ENCODE results near the gene LASP1.

GRCh38 chr17:38960402-38960801 lies 90.5 kb downstream of the LASP1 start:
- TF ChIP-seq, protein P1, sequence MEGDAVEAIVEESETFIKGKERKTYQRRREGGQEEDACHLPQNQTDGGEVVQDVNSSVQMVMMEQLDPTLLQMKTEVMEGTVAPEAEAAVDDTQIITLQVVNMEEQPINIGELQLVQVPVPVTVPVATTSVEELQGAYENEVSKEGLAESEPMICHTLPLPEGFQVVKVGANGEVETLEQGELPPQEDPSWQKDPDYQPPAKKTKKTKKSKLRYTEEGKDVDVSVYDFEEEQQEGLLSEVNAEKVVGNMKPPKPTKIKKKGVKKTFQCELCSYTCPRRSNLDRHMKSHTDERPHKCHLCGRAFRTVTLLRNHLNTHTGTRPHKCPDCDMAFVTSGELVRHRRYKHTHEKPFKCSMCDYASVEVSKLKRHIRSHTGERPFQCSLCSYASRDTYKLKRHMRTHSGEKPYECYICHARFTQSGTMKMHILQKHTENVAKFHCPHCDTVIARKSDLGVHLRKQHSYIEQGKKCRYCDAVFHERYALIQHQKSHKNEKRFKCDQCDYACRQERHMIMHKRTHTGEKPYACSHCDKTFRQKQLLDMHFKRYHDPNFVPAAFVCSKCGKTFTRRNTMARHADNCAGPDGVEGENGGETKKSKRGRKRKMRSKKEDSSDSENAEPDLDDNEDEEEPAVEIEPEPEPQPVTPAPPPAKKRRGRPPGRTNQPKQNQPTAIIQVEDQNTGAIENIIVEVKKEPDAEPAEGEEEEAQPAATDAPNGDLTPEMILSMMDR (IDR thresholded peaks at IDR 0.05; ENCODE audit: low read depth, low read length, poor library complexity, severe bottlenecking): no peak
- no peak for TF ChIP-seq EZH2phosphoT487 (IDR thresholded peaks at IDR 0.05; ENCODE audit: borderline replicate concordance, low read length)

Measured in DOHH2 (cell line).